IPS-NIHi7 (cell line): Measurements from ENCODE around the gene PANK1.

Source experiments
- DNase-seq: peaks from one replicate; pipeline ENCODE4 v3.0.0; 2012; ENCODE audit warnings: mixed read lengths; ENCODE audit errors: extremely low spot score

Gene PANK1

GRCh38 chr10:89535171-89536012 is 109.7 kb downstream of the PANK1 start, which contains the start of gene SLC16A12:
Gene SLC16A12, minus strand, starts transcription at chr10:89535594. Its CDS starts 73,016 bp downstream, at chr10:89462578.
- DNase-seq = peak; percentile 76

GRCh38 chr10:89534826-89535166 is 110.2 kb downstream of the PANK1 start:
- DNase-seq = no peak
